Caco-2 (cell line): ENCODE measurements around the gene ADD1. TPM values are rescaled to one million over a fixed set of nuclear protein-coding genes. Genes with fewer than 3 reads are reported as not detected.

Experiments
- BruUV-seq: library from RNA; stranded (reverse); fragments of 400-500 nt; replicated peaks from 2 replicates; lab custom pipeline; 2021; lab: Mats Ljungman, UMichigan
- CTCF ChIA-PET: fragments of 300-600 bp; sonication (Branson Sonifier 250); formaldehyde crosslinking; loops from one replicate; lab custom pipeline; 2022; ENCODE audit warnings: antibody characterized with exemption; lab: Charles Lee
- POLR2A ChIA-PET: fragments of 300-600 bp; sonication (Branson Sonifier 250); formaldehyde crosslinking; loops from one replicate; lab custom pipeline; 2022; ENCODE audit warnings: antibody characterized with exemption; lab: Charles Lee
- DNase-seq, 2 experiments: peaks; one replicate each; pipeline versions ENCODE4 v3.0.0 to v3.0.0-alpha.2; 2020 to 2022
- H3K27me3 ChIP-seq: replicated peaks from 2 replicates; pipeline ENCODE4 v1.6.0; 2011; ENCODE audit warnings: low read length; ENCODE audit not compliant: control insufficient read depth, insufficient read depth
- H3K36me3 ChIP-seq: 2 replicates; pipeline ENCODE4 v1.5.1; 2011; ENCODE audit warnings: low read length; ENCODE audit not compliant: control insufficient read depth, insufficient read depth
- H3K4me1 ChIP-seq: fragments of 250-450 bp; sonication (Bioruptor Pico); 2 replicates; pipeline ENCODE4 v1.5.1; 2020; ENCODE audit warnings: mild to moderate bottlenecking
- H3K4me3 ChIP-seq: 2 replicates; pipeline ENCODE4 v1.5.1; 2011; ENCODE audit warnings: low read depth, mild to moderate bottlenecking, control low read depth, low read length
- H3K9me3 ChIP-seq: fragments of 250-450 bp; sonication (Bioruptor Pico); 2 replicates; pipeline ENCODE4 v1.5.1; 2020; ENCODE audit warnings: mild to moderate bottlenecking, moderate library complexity
- H3K27ac Mint-ChIP-seq: one replicate; pipeline ENCODE4 v1.8.0; 2022; ENCODE audit warnings: mixed read lengths; ENCODE audit not compliant: unreplicated experiment
- H3K27me3 Mint-ChIP-seq: one replicate; pipeline ENCODE4 v1.8.0; 2022; ENCODE audit warnings: mixed read lengths; ENCODE audit not compliant: insufficient read depth, unreplicated experiment
- H3K36me3 Mint-ChIP-seq: one replicate; pipeline ENCODE4 v1.8.0; 2022; ENCODE audit warnings: mild to moderate bottlenecking, mixed read lengths; ENCODE audit not compliant: insufficient read depth, unreplicated experiment
- H3K4me1 Mint-ChIP-seq: one replicate; pipeline ENCODE4 v1.8.0; 2022; ENCODE audit warnings: low read depth, mixed read lengths; ENCODE audit not compliant: unreplicated experiment
- H3K4me3 Mint-ChIP-seq: one replicate; pipeline ENCODE4 v1.8.0; 2022; ENCODE audit warnings: mild to moderate bottlenecking, moderate library complexity, mixed read lengths; ENCODE audit not compliant: unreplicated experiment
- H3K9me3 Mint-ChIP-seq: one replicate; pipeline ENCODE4 v1.8.0; 2022; ENCODE audit warnings: mixed read lengths; ENCODE audit not compliant: unreplicated experiment
- CTCF ChIP-seq, 2 experiments: fragments of 200-600 bp in 1 of 2; IDR thresholded peaks; 1 replicate in 1 of 2; 2 replicates in 1 of 2; pipeline versions ENCODE4 v1.5.1 to v1.8.0; 2011 to 2022; ENCODE audit warnings: antibody characterized with exemption in 1 of 2, control low read depth in 1 of 2, inconsistent platforms in 1 of 2, low read depth in 1 of 2, low read length in 1 of 2, mild to moderate bottlenecking in 1 of 2, moderate library complexity in 1 of 2; ENCODE audit not compliant: insufficient read depth in 1 of 2, severe bottlenecking in 1 of 2, unreplicated experiment in 1 of 2
- intact Hi-C: fragments of 100-400 bp; cut with micrococcal nuclease; formaldehyde crosslinking; loops from one replicate; pipeline ENCODE4 v1.10.0; 2022; ENCODE audit not compliant: unreplicated experiment
- total RNA-seq: library from RNA; stranded (reverse); gene quantifications from 2 replicates; pipeline ENCODE4 v1.2.3, GENCODE V29; 2022

The ADD1 gene
- total RNA-seq, 1 experiment from 2014 or later, result 242 TPM

- Mint-ChIP-seq H3K4me3 (no peak overlapping the region), H3K27ac (peak overlapping the region; percentile 4), H3K9me3 (no peaks in the 10 kb centered on the region), H3K4me1 (no peaks in the 10 kb centered on the region), H3K36me3 (peaks cover 80% of the 10 kb centered on the region), H3K27me3 (no peaks in the 10 kb centered on the region)
- TF ChIP-seq CTCF (IDR thresholded peaks at IDR 0.05; ENCODE audit: insufficient read depth in 1 of 2, low read depth in 1 of 2, low read length in 1 of 2, severe bottlenecking in 1 of 2, unreplicated experiment in 1 of 2), result no peak
- ChIA-PET POLR2A (no interaction called here), CTCF (no interaction called here)
- Histone ChIP-seq H3K36me3 (peaks cover 2% of the 10 kb centered on the region; the same call in 1 of the 2 replicates), H3K9me3 (no peaks in the 10 kb centered on the region), H3K27me3 (no peaks in the 10 kb centered on the region), H3K4me3 (no peak overlapping the region), H3K4me1 (peaks cover 6% of the 10 kb centered on the region)
- intact Hi-C loops, result no loop called here
- DNase-seq, result no peak
- TSS peak; percentile 66 for BruUV-seq
Observed at GRCh38 chr4:2938906-2939305, 95.3 kb downstream of the ADD1 start.

GRCh38 chr4:2939383-2940243, 96.0 kb downstream of the ADD1 start:
- H3K4me1 ChIP-seq, result peaks cover 6% of the 10 kb centered on the region
- ChIA-PET CTCF (no interaction called here), POLR2A (no interaction called here)
- Mint-ChIP-seq H3K4me1 (no peaks in the 10 kb centered on the region), H3K4me3 (no peak overlapping the region), H3K27me3 (no peaks in the 10 kb centered on the region), H3K36me3 (peaks cover 87% of the 10 kb centered on the region), H3K27ac (peak overlapping the region; percentile 4), H3K9me3 (no peaks in the 10 kb centered on the region)
- no peak overlapping the region for H3K4me3 ChIP-seq
- H3K9me3 ChIP-seq, result no peaks in the 10 kb centered on the region
- peaks cover 2% of the 10 kb centered on the region; the same call in 1 of the 2 replicates for H3K36me3 ChIP-seq
- H3K27me3 ChIP-seq, result no peaks in the 10 kb centered on the region
- intact Hi-C loops, result no loop called here
- no peak for DNase-seq
- BruUV-seq, result no TSS peak
- no peak for TF ChIP-seq CTCF (IDR thresholded peaks at IDR 0.05; ENCODE audit: insufficient read depth in 1 of 2, low read depth in 1 of 2, low read length in 1 of 2, severe bottlenecking in 1 of 2, unreplicated experiment in 1 of 2)

DNA sequence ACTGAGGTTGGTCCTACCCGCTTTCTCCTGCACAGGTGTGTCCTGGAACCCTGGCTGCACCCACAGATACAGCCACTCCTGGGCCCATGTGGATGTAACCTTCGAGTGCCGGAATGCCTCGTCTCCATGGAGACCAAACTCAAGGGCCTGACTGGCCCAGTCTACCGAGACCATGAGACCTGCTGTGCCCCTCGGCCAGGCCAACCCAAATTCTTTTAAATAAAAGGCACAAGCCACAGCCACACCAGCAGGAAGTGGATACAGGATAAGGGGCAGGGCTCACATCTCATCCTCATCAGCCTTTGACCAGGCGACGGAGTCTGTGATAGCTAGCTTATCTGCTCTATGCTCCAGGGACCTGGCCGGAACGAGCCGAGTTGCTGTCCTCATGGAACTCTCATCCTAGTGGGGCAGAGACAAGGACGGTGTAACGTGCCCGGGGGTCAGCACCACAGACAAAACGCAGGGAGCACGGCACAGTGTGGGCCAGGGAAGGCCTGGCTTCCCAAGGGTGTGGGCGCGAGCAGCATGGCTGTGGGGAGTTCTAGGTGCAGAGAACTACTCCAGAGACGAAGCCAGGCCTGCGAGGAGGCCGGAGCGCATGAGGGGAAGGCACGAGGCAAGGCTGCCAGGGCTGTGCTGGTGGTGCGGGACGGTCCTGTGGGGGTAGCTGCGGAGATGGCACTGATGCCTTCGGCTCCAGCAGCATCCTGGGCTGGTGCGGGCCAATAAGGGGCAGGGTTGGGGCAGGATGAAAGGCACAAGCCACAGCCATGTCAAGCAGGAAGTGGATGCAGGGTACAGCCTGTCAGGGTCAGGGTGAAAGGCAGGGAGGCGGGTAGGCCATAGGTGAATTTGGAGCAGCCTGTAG, 96.9 kb downstream of the ADD1 start:
- Histone ChIP-seq H3K4me1 (peaks cover 6% of the 10 kb centered on the region), H3K4me3 (no peak overlapping the region), H3K36me3 (peaks cover 2% of the 10 kb centered on the region; the same call in 1 of the 2 replicates), H3K27me3 (no peaks in the 10 kb centered on the region), H3K9me3 (no peaks in the 10 kb centered on the region)
- Mint-ChIP-seq H3K27ac (no peak overlapping the region), H3K36me3 (peaks cover 91% of the 10 kb centered on the region), H3K27me3 (no peaks in the 10 kb centered on the region), H3K4me1 (no peaks in the 10 kb centered on the region), H3K4me3 (no peak overlapping the region), H3K9me3 (no peaks in the 10 kb centered on the region)
- BruUV-seq, result no TSS peak
- intact Hi-C loops, result no loop called here
- no peak for DNase-seq
- ChIA-PET POLR2A (no interaction called here), CTCF (no interaction called here)
- no peak for TF ChIP-seq CTCF (IDR thresholded peaks at IDR 0.05; ENCODE audit: insufficient read depth in 1 of 2, low read depth in 1 of 2, low read length in 1 of 2, severe bottlenecking in 1 of 2, unreplicated experiment in 1 of 2)
